Fibroblast of skin of scalp (primary cell): ENCODE measurements around the gene EIF2D. TPM values are rescaled to one million over a fixed set of nuclear protein-coding genes. Genes with fewer than 3 reads are reported as not detected.
"Not testable (repeated sequence)": the region's sequence is repeated elsewhere in the genome, so short reads cannot be mapped to it uniquely, and the experiment has no call there.

Experiments
- DNase-seq: peaks from one replicate; pipeline ENCODE4 v3.0.0-alpha.2; 2013
- polyA plus RNA-seq, 2 experiments: library from polyadenylated mRNA; unstranded; fragments of 120-200 nt; gene quantifications; one replicate each; pipeline ENCODE4 v1.2.1, GENCODE V29; 2013; ENCODE audit not compliant: insufficient read length in 2 of 2

EIF2D gene
- 42.7 TPM for polyA plus RNA-seq (2013, experiment 1 of 2; ENCODE audit: insufficient read length)
- polyA plus RNA-seq (2013, experiment 2 of 2; ENCODE audit: insufficient read length): 45.5 TPM

- DNase-seq: peak; percentile 94
These were observed at the start of gene EIF2D for GRCh38 chr1:206612129-206612876. Gene EIF2D, minus strand, starts transcription at chr1:206612465. Its CDS starts 123 bp downstream, at chr1:206612342.

- no peak for DNase-seq
These were observed 49.0 kb upstream of the EIF2D start for GRCh38 chr1:206661161-206661820.

GRCh38 chr1:206660136-206660535 is 47.9 kb upstream of the EIF2D start:
- no peak for DNase-seq

GRCh38 chr1:206658981-206659273 is 46.7 kb upstream of the EIF2D start:
- DNase-seq: no peak

GRCh38 chr1:206658264-206658980 is 46.2 kb upstream of the EIF2D start:
- DNase-seq: no peak

GRCh38 chr1:206657751-206658150 is 45.5 kb upstream of the EIF2D start:
- no peak for DNase-seq

GRCh38 chr1:206656936-206657335 is 44.7 kb upstream of the EIF2D start:
- no peak for DNase-seq

- DNase-seq: no peak
These were observed 43.2 kb upstream of the EIF2D start for GRCh38 chr1:206655471-206655882.

- no peak for DNase-seq
These were observed 42.6 kb upstream of the EIF2D start for GRCh38 chr1:206654828-206655227.

GRCh38 chr1:206653715-206654459 is 41.6 kb upstream of the EIF2D start:
- DNase-seq: no peak

GRCh38 chr1:206651958-206652890 is 40.0 kb upstream of the EIF2D start:
- DNase-seq: no peak

GRCh38 chr1:206651014-206651413 is 38.7 kb upstream of the EIF2D start:
- no peak for DNase-seq

- no peak for DNase-seq
These were observed 37.1 kb upstream of the EIF2D start for GRCh38 chr1:206649261-206649921.

- DNase-seq: no peak
These were observed 35.0 kb upstream of the EIF2D start for GRCh38 chr1:206647224-206647623.

- DNase-seq: no peak
These were observed 34.2 kb upstream of the EIF2D start for GRCh38 chr1:206646504-206646903.

GRCh38 chr1:206643118-206643698 is 30.9 kb upstream of the EIF2D start:
- no peak for DNase-seq

- DNase-seq: not testable (repeated sequence)
These were observed 29.8 kb upstream of the EIF2D start for GRCh38 chr1:206642074-206642473.

- no peak for DNase-seq
These were observed 25.3 kb upstream of the EIF2D start for GRCh38 chr1:206637605-206638004.

- no peak for DNase-seq
These were observed 24.4 kb upstream of the EIF2D start for GRCh38 chr1:206636671-206637070.

GRCh38 chr1:206635978-206636345 is 23.7 kb upstream of the EIF2D start:
- no peak for DNase-seq
